GM19328 (cell line): ENCODE data around the gene DPT.
"Not testable (repeated sequence)": the region's sequence is repeated elsewhere in the genome, so short reads cannot be mapped to it uniquely, and the experiment has no call there.

Experiments
- ATAC-seq: cut with Tn5 transposase; IDR thresholded peaks from one replicate; pipeline ENCODE4 v1.9.1; 2021; ENCODE audit warnings: mild to moderate bottlenecking, moderate library complexity; ENCODE audit not compliant: unreplicated experiment

The DPT gene

DNA sequence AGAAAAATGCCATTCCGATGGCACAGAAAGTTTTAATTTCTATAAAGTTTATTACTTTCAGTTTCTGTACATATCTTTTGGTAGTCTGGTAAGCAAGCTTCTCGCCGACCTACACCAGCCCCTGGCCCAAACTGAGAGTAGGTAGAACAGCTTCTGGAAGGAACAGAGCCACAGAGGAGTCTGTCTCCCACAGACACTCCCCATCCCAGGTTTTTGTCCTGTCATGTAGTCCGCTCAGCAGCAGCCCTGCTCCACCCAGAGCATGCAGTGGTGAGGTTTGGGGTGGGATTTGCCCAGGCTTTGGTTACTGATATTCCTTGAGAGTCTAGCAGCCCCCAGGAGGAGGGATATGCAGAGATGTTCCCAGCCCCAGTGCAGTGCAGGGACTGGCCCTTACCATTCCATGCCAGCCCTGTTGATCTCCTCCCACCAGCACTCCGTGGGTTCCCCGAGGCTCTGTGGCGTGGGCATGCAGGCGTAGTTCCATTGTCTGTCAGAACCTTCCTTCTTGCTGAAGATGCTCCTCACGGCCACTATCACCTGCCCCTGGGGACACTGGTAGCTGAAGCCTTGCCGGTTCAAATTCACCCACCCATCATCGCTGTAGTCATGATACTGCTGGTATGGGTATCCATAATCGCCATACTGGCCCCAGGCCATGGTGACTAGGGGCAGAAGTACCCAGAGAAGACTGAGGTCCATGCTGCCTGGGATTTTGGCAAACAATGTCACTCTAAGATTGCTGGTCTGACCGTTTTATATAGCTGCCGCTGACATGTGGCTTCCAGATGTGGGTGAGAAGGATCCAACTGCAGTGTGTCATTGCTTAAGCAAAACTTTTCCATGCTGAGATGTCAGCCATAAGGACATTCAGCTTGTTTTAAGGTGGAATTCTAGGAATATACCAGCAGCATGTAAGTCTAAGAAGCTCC is at the start of gene DPT:
Gene DPT (minus strand): TSS at position 734 of the 932 bp plus-strand sequence. CDS start 32 bp downstream, at position 702.
- ATAC-seq, result no peak

DNA sequence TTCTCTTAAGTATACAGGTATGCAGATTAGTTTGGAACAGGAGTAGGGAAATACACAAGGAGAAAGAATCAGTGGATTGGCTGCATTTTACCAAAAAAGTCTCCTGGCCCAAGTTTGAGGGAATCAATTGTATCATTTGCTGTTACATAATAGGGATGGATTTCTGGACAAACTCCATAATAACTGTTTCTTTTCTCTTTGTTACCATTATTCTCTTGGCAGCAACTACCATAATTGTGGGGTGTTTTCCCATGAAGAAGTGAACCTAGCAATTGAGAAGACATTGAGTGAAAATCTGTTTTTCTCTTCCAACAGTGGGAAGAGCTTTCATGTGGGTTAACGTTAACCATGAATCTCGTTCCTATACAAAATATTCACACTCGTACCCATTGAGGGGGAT is 46.4 kb upstream of the DPT start:
- ATAC-seq, result no peak

DNA sequence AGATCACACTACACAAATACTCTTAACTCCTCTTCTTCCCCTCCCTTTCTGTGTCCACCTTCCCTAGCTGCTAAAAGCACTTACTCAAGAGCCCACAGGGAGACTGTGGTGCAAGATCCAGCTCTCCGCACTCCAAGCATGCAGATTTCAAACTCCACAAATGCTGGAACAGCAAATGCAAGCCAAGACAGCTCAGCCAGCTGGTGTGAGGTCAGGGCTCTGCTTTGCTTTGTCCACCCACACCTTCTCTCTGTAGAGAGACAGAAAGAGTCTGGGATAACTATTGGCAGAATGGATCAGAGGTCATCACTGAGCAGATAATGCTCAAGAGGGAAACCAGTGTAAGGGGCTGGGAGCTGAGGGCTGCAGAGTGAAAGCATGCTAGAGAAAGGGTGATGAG is 45.2 kb upstream of the DPT start:
- no peak for ATAC-seq

DNA sequence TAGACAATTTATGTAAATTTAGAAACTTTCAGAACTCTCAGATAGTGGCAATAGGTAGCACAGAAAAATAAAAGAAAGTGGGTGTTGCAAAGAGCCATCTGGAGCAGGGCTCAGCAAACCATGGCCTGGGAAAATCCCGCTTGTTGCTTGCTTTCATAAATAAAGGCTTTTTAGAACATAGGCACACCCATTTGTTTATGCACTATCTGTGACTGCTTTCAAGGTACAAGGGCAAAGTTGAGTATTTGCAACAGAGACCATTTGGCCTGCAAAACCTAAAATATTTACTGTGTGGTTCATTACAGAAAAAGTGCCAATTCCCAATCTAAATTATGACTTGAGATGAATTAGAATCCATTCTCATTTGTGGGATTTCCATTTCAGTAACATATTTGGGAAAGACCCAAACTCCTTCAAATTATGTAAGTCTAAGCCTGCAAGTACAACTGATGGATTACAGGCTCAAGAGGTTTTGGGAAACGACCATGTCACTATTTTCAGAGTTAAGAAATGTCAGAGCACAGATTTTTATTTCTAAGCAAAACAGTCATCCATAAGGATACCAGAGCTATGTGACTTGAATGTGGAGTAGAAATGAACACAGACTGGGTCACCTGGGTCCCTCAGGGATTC is 43.5 kb upstream of the DPT start:
- no peak for ATAC-seq

DNA sequence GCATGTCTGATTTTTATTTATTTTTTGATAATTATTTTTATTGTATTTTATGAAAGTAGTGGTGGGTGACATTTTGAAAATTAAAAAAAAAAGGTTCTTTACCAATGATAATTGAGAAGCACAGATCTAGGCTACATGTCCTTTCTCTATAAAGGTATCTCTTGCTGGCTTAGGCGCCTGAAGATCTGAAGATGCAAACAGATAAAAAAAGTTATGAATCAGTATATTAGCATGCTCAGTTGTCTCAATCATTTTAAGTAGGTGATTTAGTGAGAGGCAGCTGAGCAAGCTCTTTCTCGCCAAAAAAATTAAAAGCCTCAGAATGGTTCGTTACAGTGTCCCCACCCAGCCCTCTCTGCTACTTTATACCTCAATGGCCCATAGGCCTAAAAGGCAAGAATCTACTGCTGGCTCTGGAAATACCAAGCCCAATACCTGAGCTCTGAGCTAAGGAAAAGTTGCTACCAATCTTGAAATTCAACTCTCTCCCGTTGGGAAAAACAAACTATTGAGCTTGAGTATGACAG is 42.2 kb upstream of the DPT start:
- ATAC-seq, result no peak

DNA sequence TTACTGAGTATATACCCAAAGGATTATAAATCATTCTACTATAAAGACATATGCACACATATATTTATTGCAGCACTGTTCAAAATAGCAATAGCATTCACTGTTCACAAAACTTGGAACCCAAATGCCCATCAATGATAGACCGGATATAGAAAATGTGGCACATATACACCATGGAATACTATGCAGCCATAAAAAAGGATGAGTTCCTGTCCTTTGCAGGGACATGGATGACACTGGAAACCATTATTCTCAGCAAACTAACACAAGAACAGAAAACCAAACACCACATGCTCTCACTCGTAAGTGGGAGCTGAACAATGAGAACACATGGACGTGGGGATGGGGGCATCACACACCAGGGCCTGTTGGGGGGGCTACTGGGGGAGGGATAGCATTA is 40.9 kb upstream of the DPT start:
- not testable (repeated sequence) for ATAC-seq

DNA sequence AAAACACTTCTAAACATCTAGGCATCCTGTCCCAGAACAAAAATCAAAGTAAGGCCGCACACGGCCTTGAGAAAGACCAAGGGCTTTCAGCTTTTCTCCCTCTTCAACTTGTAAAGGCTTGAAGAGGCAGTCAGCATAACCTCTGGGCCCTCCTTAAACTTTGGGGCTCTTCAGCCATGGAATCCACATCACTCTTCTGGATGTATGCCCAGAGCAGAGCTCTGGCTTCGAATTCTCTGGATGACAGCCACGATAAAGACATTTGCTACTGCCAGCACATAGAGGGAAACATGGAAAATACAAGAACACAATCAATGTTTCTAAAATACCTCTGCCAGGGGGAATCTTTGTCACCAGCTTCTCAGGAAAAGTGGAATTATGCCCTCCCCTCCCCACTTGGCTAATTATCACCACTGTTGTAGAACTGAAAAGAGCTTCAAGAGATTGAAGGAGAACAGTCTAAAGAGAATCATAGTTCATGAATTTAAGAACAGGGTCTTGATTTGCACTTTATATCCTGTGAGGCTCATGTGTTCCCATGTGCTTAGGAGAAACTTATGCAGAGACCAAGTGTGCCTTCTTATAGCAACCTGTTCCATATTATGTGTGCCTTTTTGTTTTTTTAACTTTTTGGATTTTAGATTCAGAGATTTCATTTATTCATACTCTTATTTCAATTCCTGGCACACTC is 39.0 kb upstream of the DPT start:
- no peak for ATAC-seq

DNA sequence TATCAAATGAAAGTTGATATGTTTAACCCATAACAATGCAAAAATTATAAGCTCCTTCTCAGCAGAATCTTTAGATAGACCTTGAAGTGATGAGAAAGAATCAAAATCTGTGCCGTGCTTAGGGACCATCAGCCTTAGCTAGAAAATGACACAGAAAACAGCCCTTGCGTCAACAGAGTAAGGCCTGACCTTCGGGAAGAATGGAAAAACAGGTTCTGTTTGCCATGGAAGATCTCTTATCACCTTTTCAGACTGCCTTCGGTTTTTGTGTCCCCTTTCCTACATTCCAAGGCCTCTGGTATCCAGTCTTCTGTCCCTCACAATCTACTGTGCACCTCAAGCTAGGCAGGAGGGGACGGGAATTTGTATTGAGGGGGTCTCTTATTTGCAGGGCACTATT is 37.6 kb upstream of the DPT start:
- no peak for ATAC-seq

DNA sequence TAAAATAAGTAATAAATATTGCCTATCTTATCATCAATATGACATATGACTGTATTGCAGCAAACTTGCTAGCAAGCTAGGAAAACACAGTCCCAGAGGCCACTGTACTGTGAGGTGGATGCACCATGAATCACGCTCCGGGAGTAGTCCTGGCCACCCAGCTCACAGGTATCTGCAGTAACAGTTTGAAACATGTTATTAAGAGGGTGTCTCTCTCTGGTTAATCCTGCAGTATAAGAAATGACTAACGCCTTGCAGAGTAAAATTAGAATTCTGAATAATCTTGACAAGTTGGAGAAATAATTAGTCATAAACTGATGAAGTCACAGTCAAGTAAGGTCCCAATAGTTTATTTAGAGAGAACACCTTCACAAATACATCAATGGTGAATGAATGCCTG is 34.0 kb upstream of the DPT start:
- no peak for ATAC-seq

DNA sequence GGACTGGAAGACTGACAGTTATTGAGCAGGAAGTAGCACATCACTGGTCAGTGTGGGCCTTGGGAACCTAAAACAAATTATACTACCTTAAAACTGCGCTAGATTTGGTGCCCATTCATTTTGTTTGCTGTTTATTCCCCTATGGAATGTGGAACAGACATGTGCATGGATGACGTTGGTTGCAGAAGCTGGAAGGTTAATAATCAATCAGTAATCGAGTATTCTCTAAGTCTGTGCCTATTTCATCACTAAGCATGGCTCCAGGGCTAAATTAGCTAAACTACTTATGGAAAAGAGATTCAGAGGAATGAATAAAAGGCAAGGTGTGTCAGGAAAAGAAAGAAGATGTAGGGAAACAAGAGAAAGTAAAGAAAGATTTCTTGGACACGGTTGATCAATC is 33.5 kb upstream of the DPT start:
- no peak for ATAC-seq

DNA sequence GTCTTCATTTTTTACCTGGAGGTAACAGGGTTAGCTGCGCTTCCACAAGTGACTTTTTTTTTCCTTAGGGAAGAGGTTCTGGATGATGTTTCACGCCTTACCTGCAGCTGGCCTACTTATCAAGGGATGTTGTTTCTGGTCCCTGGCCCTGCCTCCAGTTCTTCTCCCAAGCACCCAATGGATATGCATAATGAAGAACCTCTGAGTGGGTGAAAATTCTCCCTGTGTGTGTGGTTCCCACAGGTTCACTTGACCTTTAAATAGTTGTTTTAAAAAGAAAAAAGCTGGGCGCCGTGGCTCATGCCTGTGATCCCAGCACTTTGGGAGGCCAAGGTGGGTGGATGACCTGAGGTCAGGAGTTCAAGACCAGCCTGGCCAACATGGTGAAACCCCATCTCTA is 31.8 kb upstream of the DPT start:
- no peak for ATAC-seq

DNA sequence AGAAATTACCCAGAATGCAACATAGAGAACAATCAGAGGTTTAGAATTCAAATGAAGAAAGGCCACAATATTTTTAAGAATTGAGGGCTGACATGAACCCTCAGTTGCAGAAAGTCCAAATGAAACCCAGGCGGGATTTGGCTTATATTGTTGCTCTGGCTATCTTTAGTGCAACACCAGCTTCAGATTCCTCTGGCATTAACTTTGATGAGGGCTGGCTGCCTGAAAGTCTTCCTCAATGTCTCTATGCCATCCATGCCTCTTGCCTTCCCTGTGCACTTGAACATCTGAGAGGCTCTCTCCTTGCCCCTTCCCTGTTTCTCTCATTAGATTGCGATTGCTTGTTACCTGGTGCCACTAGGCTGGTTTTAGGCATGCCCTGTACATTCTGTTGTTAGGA is 31.2 kb upstream of the DPT start:
- ATAC-seq, result no peak

DNA sequence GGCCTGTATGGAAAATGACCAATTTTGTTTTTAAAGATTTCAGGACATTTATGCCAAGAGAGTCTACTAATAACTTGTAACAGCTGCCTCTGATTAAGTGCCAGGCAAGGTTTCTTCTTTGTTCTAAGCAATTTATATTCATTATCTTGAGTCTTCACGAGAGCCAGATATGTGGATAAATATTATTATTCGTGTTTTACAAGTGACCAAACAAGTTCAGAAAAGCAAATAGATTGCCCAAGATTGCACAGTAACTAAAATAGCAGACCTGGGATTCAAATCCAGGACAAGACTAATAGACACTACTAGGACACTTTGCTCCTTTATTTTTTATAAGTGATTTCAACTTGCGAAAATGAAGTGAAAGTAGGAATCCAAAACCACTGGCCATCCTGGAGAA is 30.1 kb upstream of the DPT start:
- no peak for ATAC-seq

DNA sequence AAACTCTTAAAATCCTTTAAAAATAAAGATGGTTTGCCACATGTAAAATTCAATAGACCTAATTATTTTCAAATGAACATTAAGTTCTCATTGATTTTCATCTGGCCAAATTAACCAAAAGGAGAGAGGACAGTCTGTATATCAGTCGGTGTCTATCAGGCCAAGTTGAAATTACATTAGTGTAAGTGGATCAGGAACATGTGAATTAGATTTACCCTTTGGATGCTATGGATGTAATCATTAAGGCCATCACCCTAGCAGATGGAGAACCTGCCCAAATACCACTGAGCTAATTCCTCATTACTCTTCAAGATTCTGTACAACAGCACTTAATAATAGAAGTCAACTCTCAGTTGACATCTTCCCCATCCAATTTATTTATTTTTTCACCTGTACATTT is 29.5 kb upstream of the DPT start:
- ATAC-seq, result no peak

DNA sequence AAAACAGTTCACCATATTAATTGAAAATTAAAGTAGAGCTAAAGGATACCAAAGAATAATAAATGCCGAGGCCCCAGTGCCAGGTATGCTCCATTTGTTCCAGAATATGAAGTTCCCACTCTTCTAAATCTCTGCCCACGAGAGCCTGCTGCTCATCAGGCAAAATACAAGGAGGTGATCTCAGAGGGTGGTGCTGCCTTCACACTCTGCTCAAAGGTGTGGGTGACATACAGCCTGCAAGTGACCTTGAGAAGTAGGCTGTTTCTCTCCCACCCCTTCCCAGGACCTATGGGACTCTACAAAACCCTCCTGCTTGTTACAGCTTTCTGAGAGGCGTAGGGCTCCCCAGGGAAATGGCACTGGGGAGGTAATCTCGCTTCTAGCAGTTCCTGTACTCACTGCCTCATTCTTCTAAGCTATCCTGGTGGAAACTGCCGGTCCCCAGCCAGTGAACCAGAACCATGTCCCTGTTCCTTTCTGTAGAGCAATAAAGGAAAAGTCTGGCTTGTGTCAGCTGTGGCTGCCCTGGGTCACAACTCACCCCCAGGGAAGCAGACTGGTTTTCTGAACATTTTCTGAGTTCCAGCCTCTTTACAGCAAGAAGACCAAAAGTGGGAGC is 26.9 kb upstream of the DPT start:
- no peak for ATAC-seq

DNA sequence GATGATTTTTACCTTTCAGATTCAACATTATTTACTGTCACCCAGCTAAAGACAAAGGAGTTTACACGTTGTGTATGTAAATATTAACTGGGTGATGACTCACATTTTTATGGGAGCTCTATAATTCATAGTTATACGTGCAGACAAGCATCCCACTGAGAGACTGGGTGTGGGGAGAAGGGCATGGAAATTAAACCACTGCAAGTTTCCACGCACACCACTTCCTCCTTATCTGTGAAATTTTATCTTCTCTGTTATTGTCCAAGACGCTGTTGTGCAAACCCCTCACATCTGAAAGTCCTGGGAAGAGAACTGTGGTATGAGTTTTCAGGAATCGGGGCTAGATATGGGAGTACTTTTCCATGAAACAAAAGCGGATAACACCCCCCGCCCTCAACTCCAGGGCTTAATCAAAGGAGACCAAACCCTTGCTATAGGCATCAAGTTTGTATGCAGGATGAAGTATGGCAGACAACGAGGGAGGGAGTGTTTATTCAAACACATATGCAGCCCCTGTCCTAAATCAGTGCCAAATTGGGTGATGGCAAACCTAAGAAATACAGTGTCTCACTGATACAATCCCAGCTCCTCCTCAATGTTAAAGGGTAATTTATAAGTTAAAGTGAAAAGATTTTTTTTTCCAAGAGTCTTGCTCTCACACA is 23.3 kb upstream of the DPT start:
- ATAC-seq, result no peak

DNA sequence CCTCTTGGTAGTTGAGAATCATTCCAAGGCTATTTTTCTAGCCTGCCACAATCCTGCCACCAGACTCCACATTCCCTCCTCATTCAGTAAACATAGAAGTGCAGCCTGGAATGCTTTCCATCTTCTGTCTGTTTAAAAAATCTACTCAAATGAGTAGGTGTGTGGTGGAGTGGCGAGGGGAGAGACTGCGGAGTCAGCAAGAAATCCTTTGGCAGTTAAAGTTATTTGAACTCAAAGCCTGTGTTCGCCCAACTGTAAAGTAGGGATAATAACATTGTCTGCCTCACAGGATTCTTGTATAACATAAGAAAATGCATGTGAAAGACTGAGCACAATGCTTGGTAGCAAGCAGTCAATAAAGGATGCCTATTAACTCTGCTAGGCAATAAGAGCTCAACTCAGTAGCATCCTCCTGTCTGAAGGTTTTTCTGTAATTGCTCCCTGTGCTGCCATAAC is 22.2 kb upstream of the DPT start:
- no peak for ATAC-seq

DNA sequence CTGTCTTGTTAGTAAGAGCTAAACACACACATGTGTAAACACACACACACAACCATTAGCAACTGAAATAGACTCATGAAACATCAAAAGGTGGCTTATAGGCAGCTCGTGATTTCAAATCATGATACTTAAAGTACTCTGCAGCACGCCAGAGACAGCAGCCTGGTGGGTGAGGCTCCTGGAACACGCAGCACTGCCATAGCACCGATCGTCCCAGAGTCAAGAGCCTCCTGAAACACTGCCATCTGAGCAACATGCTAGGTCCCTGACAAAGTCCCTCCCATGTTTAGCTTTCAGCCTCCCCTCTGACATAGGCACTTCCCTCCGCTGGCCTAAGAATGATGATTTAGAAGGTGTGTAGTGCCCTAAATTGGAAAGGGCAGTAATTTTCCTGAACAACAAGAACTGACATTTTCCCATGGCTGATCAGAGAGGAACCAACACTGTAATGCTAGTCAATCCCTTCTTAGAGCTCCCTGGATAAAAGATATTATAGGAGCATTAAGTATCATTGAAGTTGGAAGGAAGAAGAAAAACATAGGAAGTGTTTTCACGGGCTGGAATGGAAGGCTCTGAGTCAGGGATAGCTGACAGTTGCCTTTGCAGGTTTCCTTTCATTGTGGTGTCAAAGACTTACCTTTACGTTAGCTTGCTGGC is 14.1 kb upstream of the DPT start:
- ATAC-seq, result no peak

DNA sequence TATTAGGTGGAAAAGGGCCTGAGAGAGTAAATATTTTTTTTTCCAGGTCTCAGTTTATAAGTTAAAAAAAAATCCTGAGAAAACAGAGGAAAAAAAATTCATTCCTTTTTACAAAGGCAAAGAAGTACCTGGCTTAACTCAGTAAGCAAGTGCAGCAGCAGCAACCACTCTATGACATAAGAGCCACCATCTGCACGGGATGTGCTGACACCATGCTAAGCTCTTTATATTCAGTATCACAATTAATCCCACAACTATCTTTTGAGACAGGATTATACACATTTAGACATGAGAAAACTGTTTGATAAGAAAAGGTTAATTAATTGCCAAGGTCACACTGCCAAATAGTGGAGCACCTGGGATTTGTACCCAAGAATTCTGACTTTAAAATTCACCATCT is 13.4 kb upstream of the DPT start:
- no peak for ATAC-seq

DNA sequence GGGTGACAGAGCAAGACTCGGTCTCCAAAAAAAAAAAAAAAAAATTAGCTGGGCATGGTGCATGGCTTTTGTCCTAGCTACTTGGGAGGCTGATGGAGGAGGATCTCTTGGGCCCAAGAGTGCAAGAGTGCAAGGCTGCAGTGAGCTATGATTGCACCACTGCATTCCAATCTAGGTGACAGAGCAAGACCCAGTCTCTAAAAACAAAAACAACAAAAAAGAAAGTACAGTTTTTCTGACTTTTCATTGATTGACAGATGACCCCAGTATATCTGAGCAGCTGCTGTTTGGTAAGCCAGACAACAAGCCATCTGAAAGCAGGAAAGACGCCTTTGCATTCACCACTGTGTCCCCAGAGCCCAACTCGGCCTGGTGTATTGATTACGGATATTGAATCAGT is 10.9 kb upstream of the DPT start:
- no peak for ATAC-seq
